GM19324 (cell line): ENCODE results near the gene ZMYND8.

Experiments
- ATAC-seq: cut with Tn5 transposase; IDR thresholded peaks from one replicate; pipeline ENCODE4 v1.9.1; 2021; ENCODE audit warnings: mild to moderate bottlenecking, moderate library complexity; ENCODE audit not compliant: unreplicated experiment, low FRiP score

The ZMYND8 gene

DNA sequence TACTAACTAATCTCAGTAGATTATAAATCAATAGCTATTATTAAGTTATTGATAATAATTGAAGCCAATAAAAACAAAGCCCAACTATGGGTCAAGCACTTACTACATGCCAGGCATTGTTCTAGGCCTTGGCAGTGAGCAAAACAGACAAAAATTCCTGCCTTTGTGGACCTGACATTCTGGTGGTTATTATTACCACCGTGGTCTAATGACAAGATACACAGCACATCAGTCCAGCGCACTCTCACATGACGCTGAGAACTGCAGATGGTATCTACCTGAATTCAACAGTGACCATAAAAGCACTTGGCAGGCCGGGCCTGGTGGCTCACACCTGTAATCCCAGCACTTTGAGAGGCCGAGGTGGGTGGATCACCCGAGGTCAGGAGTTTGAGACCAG is 121.4 kb downstream of the ZMYND8 start:
- no peak for ATAC-seq

DNA sequence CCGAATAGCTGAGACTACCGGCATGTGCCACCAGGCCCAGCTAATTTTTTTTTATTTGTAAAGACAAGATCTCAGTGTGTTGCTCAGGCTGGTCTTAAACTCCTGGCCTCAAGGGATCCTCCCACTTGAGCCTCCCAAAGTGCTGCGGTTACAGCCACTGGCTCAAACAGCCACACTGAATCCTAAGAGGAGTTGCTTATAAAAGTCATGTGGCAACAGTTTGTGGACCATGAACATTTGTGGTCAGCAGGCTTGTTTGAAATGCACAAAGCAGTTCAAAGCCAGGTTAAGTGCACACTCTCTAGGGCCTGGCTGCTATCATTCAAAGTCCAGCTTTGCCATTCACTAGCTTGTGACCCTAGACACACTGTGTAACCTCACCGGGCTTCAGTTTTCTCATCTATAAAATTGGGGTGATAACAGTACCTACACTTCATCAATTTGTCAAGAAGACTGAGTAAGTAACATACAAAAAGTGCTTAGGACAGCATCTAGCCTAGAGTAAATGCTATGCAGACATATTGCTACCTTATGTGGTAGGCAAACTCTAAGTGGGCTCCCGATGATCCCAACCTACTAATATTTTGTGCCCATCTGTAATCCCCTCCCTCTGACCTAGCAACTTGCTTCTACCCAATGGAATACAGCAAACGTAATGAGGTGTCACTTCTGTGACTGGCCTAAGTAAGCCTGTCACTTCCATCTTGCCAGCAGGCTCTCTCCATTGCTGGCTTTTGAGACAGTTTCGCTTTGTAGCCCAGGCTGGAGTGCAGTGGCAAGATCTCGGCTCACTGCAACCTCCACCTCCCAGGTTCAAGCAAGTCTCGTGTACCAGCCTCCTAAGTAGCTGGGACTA is 122.9 kb downstream of the ZMYND8 start:
- ATAC-seq: no peak

DNA sequence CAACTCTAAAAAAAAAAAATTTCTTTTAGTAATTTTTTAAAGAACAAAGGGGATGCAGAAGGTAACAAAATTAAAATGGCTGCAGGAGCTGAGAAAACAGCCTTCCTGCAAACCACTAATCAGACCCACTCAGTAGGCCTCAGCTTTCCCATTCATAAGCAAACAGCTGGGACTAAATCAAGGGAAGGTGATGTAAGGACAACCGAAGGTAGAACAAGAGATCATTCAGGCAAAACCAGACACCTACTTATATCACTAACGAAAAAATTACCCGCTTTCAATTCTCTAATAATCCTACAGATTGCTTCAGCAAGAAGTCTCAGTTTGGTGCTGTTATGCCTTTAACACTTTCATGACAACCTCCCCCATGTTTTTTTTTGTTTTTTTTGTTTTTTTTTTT is 124.0 kb downstream of the ZMYND8 start:
- ATAC-seq: no peak

DNA sequence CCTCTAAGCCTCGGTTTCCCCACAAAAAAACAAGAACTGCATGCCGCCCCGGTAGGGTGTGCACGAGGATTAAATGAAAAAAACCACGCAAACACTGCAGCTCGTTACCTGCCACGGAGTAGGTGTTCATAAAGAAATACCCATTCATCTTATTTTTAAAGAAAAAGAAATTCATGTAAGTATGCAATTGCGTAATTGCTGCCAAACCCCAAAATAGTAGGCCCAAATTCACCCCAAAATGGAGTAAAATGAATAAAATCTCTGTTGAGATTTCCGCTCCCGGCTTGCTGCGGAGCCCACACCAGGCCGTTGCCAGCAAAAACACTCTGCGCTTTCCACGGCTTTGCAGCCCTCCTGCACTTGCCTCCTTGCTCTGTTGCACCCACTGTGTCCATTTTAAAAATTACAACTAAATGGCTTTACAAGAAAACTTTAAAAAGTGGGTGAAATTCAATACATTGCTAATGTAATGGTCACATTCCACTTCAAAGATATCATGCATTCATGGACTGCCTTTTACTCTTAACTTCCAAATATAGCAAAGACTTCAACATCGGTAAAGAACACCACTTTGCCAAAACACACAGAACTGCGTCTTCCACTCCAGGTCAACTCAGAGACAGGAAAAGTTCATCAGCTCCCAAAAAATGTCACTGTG is 125.0 kb downstream of the ZMYND8 start:
- ATAC-seq: no peak

DNA sequence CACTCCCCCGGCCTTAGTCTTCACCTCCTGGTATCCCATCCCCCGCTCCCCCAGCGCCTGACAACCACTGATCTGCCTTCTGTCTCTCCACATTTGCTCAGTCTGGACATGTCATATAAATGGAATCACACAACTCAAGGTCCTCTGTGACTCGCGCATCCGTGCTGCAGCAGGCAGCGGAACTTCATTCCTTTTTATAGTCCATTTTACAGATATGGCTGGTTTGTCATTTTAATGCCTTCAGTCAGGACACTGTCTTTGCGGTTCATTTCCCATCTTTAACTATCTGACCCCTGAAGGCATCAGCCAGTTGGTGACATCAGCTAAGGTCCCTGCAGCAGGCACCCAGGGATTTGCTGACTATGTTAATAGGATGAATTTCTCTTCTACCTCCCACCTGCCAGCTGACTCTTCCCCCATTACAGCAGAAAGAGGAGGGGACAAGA is 125.7 kb downstream of the ZMYND8 start:
- no peak for ATAC-seq

DNA sequence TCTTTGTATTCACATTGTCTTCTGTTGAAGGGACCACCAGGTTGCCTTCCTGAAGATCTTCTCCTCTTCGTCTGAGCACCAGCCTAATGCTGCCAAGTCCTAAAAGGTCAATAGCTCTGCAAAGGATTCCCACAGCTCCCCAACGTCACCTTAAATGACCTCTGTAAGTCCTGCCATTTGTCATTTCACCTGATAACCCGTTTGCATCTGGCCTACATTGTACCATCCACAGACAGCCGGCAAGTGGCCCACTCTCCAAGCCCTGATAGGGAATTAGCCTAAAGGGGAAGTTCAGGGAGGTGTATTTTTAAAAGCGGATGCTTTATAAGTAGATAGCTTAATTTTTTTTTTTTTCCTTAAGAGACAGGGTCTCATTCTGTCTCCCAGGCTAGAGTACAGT is 127.8 kb downstream of the ZMYND8 start:
- ATAC-seq: no peak

DNA sequence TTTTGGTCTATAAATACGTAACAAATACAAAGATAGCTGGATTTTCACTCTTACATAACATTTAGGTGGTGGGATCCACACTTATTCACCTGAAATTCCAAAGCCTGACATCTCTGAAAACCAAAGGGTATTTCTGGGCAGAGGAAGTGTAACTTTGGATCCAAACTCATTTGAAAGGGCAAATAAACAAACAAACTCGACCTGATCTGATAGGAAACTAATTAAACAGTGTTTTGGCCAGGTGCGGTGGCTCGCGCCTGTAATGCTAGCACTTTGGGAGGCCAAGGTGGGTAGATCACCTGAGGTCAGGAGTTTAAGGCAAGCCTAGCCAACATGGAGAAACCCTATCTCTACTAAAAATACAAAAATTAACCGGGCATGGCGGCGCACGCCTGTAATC is 128.9 kb downstream of the ZMYND8 start:
- ATAC-seq: no peak

DNA sequence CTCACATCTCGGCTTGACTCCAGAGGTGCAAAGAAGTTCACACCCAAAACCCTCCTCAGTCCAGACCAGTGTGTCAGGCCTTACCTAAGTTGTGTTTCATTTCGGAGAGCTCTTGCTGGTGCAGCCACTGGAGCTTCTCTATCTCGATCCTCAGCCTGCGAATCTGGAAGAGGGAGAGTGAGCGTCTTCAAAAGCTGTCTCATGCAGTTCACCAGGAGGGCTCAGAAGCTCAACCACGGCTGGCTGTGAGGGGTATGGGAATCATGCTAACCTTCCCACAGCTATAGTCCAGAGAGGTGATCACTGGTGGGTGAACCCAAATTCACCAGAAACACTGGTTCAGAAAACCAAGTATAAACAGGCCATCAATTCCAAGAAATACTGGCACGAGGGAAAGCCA is 129.4 kb downstream of the ZMYND8 start:
- no peak for ATAC-seq

DNA sequence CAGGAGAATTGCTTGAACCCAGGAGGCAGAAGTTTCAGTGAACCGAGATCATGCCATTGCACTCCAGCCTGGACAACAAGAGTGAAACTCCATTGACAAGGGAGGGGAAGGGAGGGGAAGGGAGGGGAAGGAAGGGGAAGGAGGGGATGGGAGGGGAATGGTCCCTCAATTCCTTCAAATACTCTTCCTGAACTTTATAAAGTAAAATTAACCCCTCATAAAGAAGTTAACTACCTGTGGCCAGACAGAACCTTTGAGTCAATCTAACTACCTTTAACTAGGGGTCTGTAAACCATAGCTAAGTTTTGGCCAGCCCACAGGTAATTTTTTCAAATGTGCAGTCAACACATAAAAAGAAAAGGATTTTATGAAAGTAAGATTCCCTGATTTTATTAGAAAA is 131.0 kb downstream of the ZMYND8 start:
- ATAC-seq: no peak

DNA sequence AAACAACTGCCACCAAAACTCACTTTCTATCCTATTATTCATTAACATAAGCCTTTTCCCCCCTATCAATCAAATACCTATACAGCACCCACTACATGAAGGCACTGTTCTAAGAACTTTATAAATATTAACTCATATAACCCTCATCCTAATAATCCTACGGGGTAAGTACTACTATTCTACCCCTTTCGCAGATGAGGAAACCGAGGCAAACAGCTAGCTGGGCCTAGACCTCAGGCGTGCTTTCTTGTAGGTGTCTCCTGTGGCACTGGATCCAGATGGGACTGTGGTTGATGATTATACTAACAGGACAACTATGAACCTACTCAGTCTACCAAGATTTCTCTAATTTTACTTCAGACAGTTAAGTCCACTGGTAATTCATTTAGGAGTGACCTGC is 131.6 kb downstream of the ZMYND8 start:
- ATAC-seq: no peak

DNA sequence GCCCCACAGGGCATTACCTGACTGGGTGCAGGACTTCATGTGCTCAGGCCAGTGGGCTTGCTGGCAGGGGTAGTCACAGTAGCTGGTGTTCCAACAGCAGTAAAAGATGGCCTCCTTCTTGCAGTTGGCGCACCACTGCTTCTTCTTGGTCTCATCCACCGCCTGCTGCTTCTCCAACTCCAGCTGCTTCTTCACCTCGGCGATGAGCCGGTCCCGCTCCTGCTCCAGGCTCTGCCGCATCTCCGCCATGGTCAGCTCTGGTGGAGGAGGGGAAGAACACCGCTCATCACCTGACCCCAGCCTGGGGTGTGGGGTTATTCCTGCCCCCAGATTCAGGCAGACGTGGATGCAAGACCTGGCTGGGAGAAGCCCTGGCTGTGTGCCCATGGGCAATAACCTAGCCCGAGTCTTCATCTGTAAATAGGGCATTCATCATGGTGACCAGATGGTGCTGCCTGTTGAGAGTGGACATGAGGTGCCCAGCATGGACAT is 132.2 kb downstream of the ZMYND8 start:
- no peak for ATAC-seq

DNA sequence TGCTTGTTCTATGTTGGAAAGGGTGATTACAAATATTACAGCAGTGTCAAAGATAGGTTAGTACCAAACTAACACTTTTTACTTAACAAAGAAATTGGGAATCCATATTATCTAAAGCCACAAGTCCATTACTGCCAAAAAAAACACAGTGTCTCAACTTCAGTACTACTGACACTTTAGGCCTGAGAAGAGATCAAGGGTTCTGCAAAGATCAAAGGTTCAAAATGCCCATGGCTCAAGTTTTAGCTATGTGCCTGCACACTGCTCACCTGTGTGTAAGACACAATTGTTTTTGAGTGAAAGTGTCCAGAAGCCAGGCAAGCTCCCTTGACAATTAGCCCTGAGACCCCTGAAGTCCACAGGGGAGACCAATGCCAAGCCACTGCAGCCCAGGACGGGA is 132.6 kb downstream of the ZMYND8 start:
- no peak for ATAC-seq

DNA sequence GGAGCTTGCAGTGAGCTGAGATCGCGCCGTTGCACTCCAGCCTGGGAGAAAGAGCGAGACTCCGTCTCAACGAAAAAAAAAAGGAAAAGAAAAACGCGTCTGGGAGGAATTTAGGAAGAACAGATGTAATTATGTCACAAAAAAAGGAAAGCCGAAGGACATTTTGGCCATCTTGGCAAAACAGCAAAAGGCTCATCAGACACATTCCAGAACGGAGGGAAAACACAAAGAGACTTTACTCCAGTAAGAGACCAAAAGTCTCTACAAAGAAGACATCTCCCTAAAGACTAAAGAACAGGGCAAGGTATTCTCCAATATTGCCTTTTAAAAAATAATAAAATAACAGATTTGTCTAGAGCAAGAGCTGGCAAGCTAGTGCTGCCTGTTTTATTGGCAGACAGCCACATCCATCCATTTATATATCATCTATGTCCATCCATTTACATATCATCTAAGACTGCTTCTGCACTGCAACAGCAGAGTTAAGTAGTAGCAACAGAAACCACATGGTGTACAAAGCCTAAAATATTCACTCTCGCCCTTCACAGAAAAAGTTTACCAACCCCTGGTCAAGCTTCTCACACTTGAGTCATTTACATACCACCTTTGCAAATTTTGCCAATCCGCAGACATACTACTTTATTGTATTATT is 133.9 kb downstream of the ZMYND8 start:
- ATAC-seq: no peak

DNA sequence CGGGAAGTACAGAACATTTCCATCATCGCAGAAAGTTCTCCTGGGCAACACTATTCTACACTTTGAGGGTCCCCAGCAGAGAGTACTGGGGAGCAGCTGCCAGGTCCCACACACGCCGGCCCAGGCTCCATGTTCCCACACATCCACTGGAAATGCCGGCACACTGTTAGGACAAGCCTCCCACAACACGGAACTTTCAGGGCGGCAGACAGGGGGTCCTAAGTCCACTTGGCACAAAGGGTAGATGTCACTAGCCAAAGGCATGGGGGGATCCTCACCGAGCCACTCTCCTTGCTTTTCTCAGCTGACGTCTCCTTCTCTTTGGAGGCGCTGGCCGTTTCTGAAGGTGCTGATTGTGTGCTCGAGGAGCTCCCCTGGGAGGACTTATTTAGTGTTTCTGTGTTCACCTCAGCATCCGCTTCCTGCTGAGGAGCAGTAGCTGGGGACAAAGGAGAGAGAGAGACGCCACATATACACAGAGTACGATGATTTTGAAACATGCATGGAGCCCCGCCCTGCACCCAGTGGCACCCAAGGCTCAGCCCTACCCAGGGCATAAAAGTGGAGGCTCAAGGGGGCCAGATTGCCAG is 135.4 kb downstream of the ZMYND8 start:
- no peak for ATAC-seq

DNA sequence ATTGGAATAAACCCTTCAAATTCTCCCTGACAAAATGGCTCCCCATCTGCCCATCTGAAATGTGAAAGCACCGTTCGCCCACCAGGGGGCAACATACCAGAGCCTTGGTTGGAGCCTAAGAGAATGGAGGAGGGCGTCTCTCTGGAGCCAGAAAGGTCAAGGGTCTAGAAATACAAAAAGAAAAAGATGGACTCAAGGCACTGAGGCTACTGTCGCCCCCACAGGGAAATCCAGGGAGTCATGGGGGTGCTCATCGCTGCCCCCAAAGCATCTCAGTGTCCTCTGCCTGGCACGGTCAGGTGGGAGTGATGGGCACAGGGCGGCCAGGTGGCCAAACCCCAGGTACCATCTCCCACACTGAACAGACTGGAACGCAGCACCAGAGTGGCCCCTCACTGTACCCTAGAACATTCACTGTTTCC is 136.3 kb downstream of the ZMYND8 start:
- no peak for ATAC-seq

DNA sequence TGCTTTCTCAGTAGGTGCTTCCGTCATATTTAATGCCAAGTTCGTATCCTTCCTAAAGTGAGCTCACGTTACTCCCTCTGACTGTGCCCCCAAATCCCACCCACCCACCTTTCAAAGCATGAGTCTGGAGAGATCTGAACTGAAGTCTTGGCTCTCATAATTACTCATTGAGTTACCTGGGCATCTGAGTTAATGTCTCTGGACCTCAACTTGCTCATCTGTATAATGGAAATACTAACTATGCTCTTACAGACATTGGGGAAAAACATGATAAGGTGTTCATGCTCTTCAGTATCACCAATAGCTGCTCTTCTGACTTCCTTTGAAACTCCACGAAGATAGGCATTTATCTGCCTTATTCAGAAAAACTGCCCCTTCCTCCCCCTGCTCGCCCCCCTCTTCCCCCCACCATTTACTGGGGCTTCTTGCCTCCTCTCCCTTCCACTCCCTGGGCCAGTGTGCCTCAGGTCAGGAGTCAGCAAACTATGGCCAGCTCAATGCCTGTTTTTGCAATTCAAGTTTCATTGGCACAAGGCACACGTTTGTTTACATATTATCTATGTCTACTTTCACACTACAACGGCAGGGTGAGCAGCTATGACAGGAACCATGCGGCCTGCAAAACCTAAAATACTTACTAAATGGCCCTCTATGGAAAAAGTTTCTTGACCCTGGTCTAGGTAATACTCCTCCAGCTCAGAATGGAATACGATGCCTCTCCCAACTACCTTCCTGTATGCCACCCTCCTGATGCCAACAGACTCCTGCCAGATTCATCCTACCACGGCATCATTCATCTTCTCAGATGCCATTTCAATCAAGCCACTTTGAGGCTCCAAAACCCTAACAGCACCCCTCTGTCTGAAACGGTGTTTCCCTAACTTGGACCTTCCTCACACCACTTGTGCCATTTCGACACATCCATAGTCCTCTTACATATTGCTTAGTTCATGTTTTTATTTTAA is 138.7 kb downstream of the ZMYND8 start:
- ATAC-seq: no peak

DNA sequence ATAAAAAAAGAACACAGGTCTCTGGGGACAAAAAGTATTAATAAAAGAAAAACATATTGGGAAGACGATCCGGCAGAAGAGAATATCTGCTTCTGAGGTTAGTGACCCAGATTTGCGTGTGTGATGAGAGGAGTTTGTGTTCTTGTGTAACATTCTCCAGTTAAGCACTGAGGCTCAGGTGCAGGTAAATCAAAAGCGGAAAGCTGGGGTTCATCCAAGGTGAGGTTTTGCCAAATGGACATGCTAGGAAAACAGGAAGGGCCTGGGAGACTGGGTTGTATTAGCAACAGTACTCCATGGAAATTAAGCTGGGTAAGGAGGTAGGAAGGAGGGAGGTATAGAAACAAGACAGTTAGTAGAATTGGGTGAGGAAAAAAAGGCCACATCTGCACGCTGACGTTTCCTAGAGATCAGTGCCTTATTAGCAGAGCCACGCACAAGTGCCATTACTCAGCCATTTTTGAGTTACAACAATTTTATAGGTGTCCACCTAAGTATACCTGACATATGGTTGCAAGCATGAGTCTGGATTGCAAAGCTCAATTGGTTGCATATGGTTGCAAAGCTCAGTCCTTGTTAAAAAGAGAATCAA is 139.6 kb downstream of the ZMYND8 start:
- ATAC-seq: no peak

DNA sequence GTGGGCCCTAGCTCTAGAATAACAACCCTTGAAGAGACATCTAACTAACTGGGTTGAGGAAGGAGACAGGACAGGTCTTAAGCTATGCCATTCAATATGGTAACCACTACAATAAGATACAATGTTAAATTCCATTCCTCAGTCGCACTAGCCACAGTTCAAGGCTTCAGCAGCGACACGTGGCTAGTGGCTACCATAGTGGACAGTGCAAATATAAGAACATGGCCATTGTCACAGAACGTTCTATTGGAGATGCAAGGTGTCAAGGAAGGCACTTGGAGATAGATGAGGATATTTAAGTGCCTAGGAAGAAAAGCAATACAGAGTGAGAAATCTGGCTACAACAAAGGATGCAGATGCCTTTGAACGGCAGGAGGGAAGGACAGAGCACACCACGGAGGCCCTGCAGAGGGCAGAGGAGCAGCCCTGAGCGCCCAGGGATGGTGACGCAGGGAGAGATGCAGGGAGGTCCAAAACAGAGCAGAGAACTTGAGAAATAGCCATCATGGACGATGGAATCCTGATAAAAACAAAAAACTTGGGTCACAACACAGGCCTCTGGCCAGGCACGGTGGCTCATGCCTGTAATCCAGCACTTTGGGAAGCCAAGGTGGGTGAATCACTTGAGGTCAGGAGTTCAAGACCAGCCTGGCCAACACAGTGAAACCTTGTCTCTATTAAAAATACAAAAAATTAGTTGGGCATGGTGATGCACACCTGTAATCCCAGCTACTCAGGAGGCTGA is 140.7 kb downstream of the ZMYND8 start:
- no peak for ATAC-seq

DNA sequence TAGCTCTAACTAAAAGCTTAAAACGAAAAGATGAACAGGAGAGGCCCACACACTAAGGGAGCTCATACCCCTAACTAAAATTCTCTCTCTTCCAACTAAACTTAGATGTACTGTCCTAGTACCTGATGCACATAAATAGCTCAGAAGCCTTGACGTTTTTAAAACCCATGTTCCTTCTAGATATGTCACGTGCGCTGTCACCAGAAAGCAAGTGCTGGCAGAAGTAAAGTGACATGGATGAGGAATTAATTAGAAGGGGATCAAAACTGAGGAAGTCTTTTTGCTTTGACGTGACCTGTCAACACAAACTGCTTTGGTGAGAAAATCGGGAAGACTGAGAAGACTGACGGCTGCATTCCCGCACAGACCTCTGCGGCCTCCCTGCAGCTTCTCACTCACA is 142.5 kb downstream of the ZMYND8 start:
- no peak for ATAC-seq
